ENCODE data around the gene ANXA4.

GRCh38 chr2:69740502-69740951, 1.4 kb upstream of the ANXA4 start:
- TF ChIP-seq CTCF (IDR thresholded peaks at IDR 0.05) (no peak), POLR2A (IDR thresholded peaks at IDR 0.05) (no peak)

Measured in esophagus squamous epithelium (tissue), 4 donors.